ENCODE measurements around the gene DRP2.
"Not testable (repeated sequence)": the region's sequence is repeated elsewhere in the genome, so short reads cannot be mapped to it uniquely, and the experiment has no call there.

The DRP2 gene

DNA sequence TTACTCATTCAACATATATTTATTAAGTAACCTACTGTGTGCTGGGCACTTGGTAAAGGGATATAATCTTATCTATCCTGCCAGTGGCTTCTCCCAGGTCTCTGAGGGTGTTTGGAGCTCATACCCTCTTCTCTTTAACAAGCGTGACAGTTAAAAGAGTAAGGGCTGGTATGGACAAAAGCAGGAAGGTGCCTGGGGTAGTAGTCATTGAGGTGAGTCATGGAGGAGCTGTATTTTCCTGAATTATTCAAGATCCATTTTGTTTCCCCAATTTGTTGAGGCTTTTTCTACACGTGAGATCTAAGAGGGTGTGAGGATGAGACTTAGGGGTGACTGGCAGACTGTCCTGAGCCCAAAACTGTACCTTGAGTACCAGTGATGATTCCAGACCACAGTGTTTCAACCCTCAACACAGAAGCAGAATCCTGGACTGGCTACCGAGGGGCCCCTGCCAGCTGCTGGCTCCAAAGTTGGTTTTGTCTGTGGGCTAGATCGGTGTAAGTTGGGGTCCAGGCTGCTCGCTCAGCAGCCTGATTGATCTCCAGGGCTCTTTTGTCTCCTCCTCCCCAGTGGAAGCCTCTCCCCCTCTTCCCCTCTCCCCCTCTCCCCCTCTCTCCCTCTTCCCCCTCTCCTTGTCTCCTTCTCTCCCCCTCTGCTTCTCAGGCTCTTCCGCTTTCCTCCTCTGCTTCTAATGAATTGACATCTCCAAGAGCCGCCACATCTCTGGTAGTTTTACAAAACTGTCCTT is at the start of gene DRP2:
Gene DRP2 (plus strand): TSS at position 671 of the 748 bp plus-strand sequence. CDS start 11,862 bp downstream, outside the sequence.
- no peak for DNase-seq

GRCh38 chrX:101171883-101172400 is 47.6 kb upstream of the DRP2 start:
- DNase-seq: no peak

DNA sequence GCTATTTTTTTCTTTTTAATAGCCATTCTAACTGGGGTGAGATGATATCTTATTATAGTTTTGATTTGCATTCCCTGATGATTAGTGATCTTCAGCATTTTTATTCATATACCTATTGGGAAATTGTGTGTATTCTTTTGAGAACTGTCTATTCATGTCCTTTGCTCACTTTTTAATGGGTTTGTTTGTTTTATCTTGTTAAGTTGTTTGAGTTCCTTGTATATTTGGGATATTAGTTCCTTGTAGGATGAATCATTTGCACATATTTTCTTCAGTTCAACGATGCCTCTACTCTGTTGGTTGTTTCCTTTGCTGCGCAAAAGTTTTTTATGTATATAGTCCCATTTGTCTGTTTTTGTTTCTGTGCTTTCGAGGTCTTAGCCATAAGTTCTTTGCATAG is 43.1 kb upstream of the DRP2 start:
- no peak for DNase-seq

GRCh38 chrX:101184876-101185275 is 34.7 kb upstream of the DRP2 start:
- DNase-seq: not testable (repeated sequence)

DNA sequence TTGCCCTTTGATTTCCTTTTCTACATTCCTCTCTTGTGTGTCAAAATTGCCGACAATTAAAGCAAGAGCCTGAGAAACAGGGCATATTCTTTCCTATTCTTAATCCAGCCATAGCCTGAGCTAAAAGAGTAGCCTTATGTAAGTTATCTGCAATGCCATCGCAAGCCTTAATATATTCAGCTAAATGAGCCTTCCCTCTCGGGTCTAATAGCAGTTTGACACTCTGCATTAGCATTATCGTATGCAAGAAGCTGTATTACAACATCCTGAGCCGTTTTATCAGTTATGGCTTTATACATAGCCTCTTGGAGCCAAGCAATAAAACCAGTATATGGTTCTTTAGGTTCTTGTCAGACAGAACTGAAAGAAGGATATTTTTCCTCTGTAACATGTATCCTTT is 31.6 kb upstream of the DRP2 start:
- not testable (repeated sequence) for DNase-seq

DNA sequence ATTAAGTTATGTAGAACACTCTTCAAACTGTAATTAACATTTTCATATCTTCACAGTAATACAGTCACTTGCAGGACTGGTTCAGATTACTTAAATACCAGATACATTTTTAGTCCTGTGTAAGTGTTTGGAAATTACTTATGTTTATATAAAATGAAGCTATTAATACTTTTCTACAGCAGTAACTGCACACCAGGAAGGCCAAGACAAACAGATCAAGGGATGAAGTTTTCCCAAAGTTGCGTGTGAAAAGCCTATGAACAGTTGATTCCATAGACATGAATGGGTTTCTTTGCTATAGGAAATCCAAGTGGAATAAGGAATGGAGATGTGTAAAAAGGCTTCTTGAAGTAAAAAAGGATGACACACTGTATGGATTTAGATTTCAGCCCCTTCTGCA is 28.9 kb upstream of the DRP2 start:
- no peak for DNase-seq

DNA sequence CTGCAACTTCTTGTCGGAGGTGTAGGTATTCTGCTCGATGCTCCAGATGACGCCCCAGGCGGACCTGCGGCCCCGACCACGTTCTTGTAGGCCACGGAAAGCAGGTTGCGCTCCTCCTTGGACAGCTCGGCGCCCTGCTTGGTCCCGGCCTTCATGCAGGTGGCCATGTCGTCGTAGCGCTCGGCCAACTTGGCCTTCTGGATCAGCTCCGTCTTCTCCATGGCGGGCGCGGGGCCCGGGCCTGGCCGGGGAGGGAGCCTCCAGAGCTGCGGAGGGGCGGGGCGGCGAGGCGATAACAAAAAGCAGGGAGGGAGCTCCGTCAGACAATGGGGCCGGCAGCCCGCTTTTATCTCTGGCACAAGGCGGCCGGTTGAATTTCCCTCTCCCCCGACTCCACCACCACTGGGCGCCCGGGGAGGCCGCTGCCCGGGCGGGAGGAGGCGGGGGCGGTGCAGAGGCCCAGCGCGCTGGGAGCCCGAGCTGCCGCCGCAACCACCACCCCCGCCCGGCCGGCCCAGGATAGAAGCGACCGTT is 28.3 kb upstream of the DRP2 start:
- DNase-seq: no peak

GRCh38 chrX:101195442-101196173 is 24.0 kb upstream of the DRP2 start:
- DNase-seq: no peak

GRCh38 chrX:101203761-101204351 is 15.7 kb upstream of the DRP2 start:
- DNase-seq: no peak

DNA sequence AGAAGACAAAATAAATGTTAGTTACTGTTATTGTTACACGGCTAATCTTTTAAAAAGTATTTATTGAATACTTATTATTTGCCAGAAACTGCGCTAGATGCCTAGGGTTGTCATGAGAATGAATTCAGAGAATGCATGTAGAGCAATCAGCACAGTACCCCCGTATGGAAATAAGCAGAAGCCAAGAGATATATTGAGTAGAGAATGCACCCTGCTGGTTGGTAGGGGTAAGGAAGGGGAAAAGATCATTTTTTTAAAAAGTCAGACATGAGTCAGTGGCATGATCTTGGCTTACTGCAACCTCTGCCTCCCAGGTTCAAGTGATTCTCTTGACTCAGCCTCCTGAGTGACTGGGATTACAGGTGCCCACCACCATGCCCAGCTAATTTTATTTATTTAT is 13.1 kb upstream of the DRP2 start:
- peak; percentile 63 for DNase-seq

DNA sequence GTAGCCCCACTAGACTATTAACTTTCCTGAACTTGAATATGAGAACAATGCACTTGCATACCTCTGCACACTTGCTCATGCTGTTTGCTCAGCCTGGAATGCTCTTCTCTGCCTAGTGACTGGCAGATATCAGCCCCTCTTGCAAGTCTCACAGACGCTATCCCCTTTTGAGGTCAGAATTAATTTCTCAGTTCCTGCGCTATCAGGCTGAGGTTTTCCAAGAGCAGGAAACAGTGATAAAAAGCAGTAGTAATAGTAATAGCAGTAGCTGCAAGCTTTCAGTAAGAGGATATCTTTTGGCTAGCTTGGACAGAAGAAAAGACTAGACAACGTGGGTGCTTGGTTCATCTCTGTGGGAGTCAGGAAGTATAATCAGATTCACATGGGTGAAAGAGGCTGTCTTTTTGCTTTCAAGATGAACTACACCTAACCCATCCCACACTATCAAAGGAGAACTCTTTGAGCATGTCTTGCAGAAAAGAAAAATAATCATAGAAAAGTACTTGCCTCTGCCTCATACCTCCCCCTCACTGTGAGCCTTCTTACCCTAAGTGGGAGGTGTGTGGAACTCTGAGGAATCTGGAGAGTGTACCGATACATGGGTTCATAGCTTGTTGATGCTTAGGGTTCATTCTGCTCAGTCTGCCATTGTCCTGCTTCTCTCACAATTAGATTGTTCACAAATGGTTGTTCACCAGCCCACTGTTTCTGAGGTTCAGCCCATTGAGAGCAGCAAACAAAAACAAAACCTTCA is 11.3 kb upstream of the DRP2 start:
- DNase-seq: peak; percentile 6

DNA sequence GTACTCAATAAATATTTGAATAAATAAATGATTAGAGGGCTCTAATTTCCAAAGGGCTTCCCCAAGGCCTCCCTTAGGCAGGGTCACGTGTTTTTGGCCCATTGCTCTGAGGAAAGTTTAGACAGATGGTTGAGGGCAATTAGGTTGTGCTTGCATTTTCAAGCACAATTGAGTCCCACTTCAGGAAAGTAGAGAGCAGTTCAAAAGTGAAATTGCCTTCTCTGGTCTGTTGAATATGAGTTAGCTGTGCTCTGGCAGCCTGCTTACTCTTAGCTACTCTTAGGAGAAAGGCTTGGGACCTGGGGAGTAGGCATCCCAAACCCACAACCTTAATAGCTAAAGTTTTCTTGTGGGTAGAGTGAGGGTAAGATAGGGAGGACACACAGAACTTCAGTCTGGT is 9.0 kb upstream of the DRP2 start:
- no peak for DNase-seq

DNA sequence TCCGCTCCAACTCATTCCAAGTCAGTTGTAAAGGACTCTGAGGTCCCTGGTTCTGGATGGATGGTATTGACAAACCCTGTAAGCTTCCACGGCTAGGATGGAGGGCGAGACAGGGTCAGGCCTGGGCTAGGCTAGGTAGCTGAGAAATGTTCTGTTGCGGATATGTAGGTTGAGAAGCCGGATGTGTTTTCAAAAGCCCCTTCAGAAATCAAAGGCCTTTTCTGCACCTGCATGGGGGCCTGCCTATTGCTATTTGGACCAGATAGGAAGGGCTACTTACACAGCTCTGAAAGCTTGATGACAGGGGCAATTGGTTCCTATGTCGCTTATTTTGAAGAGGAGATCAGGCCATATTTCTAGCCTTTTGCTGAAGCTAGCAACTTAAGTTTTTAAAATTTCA is 1.9 kb upstream of the DRP2 start:
- no peak for DNase-seq

GRCh38 chrX:101219864-101220346 is 319 bp downstream of the DRP2 start:
- no peak for DNase-seq

- DNase-seq: no peak
Measured at GRCh38 chrX:101220662-101221260, 1.2 kb downstream of the DRP2 start.

- DNase-seq: no peak
Measured at GRCh38 chrX:101223226-101223625, 3.6 kb downstream of the DRP2 start.

GRCh38 chrX:101229170-101229569 is 9.6 kb downstream of the DRP2 start:
- no peak for DNase-seq

GRCh38 chrX:101230636-101231035 is 11.1 kb downstream of the DRP2 start:
- no peak for DNase-seq

GRCh38 chrX:101231080-101231479 is 11.5 kb downstream of the DRP2 start:
- DNase-seq: no peak

GRCh38 chrX:101232316-101232715 is 12.7 kb downstream of the DRP2 start:
- DNase-seq: no peak

DNA sequence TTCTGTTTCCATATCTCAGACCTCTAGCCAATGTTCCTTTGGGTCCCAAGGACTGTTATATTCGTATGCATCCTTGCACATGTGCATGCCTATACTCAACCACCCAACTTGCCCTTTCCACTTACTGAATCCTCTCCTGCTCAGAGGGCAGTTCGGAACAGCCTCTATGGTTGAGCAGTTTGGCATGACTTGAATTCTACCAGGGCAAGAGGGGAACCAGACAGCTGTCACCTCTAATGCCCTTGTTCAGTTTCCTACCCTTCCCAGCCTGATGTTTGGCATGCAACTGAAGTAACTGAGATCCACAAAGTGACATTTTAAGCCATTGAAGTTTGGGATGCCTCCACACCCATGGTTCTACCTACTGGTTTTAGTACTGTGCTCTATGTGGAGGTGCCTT is 17.5 kb downstream of the DRP2 start:
- no peak for DNase-seq

DNA sequence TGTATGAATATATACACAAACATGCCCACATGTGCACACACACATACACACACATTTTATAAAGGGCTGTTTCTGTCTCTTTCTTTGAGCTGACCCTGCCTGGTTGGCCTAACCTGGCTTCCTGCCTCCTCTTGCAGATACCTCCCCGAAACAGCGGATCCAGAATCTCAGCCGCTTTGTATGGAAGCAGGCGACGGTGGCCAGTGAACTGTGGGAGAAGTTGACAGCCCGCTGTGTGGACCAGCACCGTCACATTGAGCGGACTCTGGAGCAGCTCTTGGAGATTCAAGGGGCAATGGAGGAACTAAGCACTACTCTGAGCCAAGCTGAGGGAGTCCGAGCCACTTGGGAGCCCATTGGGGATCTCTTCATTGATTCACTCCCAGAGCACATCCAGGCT is 21.9 kb downstream of the DRP2 start:
- no peak for DNase-seq
